Hindlimb muscle (tissue), 1 donor: ENCODE results near the gene GAA. TPM values are rescaled to one million over a fixed set of nuclear protein-coding genes. Genes with fewer than 3 reads are reported as not detected.
"Not testable (repeated sequence)": the region's sequence is repeated elsewhere in the genome, so short reads cannot be mapped to it uniquely, and the experiment has no call there.

Source experiments
- DNase-seq: peaks from one replicate; pipeline ENCODE4 v3.0.0-alpha.2; 2013
- polyA plus RNA-seq: library from polyadenylated mRNA; unstranded; fragments of 120-200 nt; gene quantifications from one replicate; pipeline ENCODE4 v1.2.1, GENCODE V29; 2013; ENCODE audit not compliant: insufficient read length

GAA gene
- polyA plus RNA-seq, 1 donor = 38.6 TPM

DNA sequence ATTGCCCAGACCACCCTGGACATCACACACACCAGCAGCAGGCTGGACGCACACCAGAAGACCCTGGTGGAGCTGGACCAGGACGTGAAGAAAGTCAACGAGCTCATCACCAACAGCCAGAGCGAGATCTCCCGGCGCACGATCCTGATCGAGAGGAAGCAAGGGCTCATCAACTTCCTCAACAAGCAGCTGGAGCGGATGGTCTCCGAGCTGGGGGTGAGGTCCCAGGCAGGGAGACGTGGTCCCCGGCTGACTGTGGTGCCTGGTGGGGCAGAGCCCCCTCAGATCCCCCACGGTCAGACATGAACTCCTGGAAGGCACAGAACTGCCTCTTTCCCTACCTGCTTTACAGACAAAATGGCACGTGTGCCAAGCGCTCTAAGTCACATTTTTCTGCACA lies 16.6 kb upstream of the GAA start:
- DNase-seq = no peak

DNA sequence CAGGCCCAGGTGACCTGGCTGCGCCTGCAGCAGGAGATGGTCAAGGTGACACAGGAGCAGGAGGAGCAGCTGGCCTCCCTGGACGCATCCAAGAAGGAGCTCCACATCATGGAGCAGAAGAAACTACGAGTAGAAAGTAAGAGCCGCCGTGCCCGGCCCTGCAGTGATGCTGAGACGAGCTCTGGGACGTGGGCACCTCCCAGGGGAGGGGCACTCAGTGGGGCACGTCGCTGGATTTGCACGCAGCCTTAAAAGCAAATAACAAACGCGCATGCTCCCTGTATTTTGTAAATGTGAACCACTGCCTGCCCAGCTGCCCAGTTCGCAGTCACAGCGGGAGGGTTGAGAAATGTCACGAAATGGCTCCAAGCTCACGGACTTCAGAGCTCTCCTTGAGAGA lies 15.3 kb upstream of the GAA start:
- no peak for DNase-seq

DNA sequence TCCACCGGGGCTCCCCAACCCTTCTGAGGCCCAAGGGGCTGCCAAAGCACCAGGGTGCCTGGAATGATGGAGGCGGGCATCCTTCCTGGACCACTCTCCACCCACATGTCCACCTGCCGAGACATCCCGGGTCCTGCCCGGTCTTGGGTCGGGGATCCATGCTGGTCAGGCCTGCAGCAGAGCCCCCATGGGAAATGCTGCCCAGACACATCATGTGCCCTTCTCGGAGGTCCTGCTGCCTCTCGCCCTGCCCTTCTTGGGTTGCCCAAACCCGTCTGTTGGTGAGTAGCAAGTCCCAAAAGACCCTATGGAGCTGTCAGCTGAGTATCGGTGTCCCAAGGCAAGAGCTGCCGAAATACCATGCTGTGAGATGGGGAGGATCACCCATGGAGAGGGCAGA lies 14.8 kb upstream of the GAA start:
- DNase-seq = no peak

DNA sequence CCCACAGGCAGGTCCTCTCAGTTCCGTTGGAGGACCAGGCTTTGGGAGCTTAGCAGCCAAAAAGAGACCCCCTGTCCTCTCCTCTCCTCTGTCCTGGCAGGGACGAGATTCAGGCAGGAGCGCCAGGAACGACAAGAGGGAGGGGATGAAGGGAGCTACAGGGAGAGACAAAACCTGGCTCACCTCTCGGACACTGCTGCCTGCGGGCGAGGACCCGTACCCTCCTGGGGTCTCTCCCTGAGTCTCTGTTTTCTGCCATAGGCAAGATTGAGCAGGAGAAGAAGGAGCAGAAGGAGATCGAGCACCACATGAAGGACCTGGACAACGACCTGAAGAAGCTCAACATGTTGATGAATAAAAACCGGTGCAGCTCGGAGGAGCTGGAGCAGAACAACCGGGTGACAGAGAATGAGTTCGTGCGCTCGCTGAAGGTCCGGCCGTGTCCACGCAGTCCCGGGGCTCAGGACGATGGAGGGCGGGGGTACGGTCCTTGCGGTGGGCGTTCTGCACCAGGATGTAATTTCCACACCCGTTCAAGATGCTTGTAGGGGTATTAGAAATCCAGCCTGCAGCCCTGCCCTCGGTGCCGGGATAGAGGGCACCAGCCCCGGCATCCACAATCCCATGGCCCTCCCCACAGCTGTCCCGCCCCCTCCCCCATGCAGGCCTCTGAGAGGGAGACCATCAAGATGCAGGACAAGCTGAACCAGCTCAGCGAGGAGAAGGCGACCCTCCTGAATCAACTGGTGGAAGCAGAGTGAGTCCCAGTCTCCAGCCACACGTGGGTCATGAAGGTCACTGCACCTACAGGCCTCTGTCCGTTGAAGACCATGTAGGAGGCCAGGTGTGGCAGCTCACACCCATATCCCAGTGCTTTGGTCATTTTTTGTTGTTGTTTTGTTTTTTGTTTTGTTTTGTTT lies 13.8 kb upstream of the GAA start:
- DNase-seq = no peak

DNA sequence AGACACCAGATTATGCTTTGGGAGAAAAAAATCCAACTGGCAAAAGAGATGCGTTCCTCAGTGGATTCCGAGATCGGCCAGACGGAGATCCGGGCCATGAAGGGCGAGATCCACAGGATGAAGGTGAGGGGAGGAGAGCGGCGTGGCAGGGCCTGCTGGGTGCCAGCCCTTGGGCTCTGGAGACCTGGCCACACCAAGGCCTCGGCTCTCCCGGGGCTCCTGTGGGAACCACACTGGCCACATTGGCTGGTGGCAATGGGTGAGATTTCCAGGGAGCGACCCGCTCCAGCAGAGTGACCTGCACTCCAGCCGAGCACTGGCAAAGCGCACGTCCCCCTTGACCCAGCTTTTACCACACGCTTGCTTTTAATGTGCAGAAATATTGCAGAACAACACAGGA lies 11.6 kb upstream of the GAA start:
- no peak for DNase-seq

DNA sequence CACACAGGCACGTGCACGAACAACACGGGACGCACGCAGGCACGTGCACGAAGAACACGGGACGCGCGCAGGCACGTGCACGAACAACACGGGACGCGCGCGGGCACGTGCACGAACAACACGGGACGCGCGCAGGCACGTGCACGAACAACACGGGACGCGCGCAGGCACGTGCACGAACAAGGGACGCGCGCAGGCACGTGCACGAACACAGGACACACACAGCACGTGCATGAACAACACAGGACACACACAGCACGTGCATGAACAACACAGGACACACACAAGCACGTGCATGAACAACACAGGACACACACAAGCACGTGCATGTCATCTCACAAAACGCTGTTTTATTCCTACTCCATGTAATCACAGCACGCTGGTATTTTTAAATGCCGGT lies 11.2 kb upstream of the GAA start:
- DNase-seq = not testable (repeated sequence)

DNA sequence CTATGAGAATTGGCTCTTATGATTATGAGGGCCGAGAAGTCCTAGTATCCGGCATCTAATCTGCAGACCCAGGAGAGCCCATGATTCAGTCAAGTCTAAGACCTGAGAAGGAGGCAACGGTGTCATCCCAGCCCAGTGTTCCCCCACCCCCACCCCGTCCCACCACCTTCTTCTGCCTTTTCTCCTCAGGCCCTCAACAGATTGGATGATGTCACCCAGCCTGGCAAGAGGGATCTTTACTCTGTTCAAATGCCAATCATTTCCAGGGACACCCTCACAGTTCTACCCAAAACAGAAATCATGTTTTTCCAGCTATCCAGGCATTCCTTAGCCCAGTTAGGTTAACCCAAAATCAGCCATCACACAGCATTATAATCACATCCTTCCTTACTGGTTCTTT lies 10.0 kb upstream of the GAA start:
- DNase-seq = no peak

- DNase-seq = no peak
These were observed 8.4 kb upstream of the GAA start for GRCh38 chr17:80092959-80093358.

DNA sequence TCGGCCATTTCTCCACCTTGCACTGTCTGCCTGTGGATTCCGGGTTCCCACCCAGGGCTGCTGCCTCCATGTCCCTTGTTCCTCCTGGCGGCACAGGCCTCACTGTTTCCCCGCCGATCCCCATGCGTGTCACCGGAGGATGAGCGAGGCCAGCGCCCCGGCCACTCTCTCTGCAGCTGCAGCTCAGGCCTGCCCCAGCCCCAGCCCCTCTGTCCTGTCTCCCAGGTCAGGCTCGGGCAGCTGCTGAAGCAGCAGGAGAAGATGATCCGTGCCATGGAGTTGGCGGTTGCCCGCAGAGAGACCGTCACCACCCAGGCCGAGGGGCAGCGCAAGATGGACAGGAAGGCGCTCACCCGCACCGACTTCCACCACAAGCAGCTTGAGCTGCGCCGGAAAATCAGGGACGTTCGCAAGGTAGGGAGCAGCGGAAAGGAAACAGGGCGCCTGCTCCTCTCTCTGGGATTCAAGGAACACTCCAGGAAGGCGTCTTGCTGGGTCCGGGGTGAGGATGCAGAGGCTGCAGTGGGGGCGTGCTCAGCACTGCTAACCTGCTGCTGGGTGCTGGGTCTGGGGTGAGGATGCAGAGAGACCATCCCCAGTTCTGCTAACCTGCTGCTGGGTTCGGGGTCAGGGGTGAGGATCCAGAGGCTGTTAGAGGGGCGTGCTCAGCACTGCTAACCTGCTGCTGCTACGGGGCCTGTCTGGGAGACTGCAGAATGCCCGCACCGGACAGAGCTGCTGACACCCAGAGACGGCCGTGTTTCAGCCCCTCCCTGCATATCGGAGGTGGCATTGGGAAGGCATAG lies 6.1 kb upstream of the GAA start:
- DNase-seq = no peak

DNA sequence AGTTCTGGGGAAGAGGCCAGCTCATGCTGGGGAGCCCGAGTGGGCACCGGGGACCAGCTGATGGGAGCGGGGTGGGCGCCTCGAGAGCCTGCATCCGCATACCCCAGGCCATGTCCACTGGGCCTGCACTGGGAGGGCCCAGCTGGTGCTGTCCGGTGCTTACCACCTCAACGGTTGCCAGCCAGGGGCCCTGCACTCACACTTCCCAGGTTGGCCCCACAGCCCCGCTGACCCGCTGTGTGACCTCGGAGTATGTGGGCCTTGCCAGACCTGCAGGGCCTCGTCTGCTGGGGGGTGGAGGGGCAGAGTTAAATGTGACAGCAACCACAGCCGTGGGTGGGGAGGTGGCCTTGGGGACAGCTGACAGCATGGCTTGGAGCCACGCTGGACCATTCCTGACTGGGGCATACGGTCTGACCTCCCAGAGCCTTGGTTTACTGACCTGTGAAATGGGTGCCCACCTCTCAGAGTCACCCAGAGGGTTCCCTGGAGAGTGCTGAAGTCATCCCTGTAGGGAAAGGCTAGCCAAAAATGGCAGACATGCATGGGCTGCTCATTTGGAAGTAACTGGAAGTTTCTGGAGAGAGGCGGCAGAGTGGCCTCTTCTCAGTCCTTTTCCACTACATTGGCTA lies 5.4 kb upstream of the GAA start:
- DNase-seq = no peak

- no peak for DNase-seq
These were observed 4.8 kb upstream of the GAA start for GRCh38 chr17:80096561-80097021.

- no peak for DNase-seq
These were observed 4.2 kb upstream of the GAA start for GRCh38 chr17:80097127-80097621.

DNA sequence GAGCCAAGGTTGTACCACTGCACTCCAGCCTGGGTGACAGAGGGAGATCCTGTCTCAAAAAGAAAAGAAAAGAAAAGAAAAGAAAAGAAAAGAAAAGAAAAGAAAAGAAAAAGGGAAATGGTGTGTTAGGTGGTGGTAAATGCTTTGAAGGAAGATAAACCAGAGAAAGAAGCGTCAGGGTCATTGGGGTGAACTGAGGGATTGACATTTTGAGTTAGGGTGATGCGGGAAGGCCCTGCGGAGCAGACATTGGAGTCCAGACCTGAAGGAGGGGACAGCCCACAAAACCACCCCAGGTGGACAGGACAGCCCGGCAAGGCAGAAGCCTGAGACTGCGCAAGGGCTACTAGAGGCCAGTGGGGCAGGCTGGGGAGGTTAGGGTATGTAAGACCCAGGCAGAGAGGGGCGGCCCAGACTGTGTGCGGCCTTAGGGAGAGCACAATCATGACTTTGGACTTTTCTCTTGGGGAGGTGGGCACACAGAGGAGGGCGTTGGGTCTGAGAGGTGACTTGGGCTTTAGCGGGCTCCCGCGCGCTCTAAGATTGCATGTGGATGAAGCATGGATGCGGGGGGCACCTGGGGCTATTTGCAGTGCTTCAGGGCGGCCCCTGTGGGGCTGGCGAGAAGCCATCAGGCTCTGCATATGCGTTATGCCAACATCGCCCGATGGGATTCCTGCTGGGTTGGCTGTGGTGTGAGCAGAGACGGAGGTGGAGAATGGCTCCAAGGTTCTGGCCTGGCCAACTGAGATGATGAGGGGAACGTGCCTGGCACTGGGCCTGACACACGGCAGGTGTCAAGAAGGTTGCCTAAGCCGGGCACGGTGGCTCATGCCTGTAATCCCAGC lies 3.3 kb upstream of the GAA start:
- no peak for DNase-seq

DNA sequence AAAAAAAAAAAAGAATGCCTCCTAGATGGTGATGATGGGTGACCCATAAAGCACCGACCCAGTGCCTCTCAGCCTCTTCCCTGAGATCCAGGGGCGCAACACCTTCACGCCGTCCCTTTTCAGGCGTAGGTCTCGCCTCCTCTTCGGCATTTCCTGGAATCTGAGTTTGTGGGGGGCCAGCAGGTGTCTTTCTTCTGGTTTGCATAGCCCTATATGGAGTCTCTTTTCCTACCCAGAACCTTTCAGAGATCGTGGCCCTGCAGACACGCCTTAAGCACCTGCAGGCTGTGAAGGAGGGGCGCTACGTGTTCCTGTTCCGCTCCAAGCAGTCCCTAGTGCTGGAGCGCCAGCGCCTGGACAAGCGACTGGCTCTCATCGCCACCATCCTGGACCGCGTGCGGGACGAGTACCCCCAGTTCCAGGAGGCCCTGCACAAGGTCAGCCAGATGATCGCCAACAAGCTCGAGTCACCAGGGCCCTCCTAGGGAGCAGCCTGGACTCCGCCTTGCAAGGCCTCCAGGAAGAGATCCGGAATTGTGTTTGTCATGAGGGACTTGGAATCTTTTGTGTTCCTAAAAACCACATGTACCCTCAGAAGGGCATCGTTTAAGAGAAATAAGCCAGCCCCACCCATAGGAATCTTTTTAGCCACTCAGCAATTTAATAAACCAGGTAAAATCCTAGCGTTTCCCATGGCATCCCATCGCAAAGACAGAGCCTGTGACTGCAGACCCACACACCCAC lies 1.9 kb upstream of the GAA start:
- no peak for DNase-seq

GRCh38 chr17:80100035-80100323 lies 1.4 kb upstream of the GAA start:
- DNase-seq = no peak

DNA sequence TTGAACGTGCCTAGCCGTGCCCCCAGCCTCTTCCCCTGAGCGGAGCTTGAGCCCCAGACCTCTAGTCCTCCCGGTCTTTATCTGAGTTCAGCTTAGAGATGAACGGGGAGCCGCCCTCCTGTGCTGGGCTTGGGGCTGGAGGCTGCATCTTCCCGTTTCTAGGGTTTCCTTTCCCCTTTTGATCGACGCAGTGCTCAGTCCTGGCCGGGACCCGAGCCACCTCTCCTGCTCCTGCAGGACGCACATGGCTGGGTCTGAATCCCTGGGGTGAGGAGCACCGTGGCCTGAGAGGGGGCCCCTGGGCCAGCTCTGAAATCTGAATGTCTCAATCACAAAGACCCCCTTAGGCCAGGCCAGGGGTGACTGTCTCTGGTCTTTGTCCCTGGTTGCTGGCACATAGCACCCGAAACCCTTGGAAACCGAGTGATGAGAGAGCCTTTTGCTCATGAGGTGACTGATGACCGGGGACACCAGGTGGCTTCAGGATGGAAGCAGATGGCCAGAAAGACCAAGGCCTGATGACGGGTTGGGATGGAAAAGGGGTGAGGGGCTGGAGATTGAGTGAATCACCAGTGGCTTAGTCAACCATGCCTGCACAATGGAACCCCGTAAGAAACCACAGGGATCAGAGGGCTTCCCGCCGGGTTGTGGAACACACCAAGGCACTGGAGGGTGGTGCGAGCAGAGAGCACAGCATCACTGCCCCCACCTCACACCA lies 724 bp downstream of the GAA start:
- no peak for DNase-seq

DNA sequence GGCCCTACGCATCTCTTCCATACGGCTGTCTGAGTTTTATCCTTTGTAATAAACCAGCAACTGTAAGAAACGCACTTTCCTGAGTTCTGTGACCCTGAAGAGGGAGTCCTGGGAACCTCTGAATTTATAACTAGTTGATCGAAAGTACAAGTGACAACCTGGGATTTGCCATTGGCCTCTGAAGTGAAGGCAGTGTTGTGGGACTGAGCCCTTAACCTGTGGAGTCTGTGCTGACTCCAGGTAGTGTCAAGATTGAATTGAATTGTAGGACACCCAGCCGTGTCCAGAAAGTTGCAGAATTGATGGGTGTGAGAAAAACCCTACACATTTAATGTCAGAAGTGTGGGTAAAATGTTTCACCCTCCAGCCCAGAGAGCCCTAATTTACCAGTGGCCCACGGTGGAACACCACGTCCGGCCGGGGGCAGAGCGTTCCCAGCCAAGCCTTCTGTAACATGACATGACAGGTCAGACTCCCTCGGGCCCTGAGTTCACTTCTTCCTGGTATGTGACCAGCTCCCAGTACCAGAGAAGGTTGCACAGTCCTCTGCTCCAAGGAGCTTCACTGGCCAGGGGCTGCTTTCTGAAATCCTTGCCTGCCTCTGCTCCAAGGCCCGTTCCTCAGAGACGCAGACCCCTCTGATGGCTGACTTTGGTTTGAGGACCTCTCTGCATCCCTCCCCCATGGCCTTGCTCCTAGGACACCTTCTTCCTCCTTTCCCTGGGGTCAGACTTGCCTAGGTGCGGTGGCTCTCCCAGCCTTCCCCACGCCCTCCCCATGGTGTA lies 1.5 kb downstream of the GAA start:
- no peak for DNase-seq

GRCh38 chr17:80103449-80104085 lies 2.2 kb downstream of the GAA start:
- no peak for DNase-seq

- no peak for DNase-seq
These were observed 3.1 kb downstream of the GAA start for GRCh38 chr17:80104321-80104955.
